ENCODE data around the gene NHLRC4. TPM values are rescaled to one million over a fixed set of nuclear protein-coding genes. Genes with fewer than 3 reads are reported as not detected.

Gene NHLRC4
- polyA plus RNA-seq, 2 of the 4 experiments (the other 2 are of a cell fraction): 0.03 to 0.09 TPM

DNA sequence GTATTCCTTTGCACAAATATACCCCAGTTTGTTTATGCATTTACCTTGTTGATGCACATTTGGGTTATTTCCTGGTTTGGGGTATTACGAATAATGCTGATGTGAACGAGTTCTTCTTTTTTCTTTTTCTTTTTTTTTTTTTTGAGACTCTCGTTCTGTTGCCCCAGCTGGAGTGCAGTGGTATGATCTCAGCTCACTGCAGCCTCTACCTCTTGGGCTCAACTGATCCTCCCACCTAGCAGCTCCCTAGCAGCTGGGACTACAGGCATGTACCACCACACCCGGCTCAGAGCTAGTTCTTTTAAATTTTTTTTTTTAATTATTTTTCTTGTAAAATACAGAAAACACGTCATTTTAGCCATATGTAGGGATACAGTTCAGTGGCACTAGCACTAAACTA lies 37.1 kb downstream of the NHLRC4 start:
- no peak overlapping the region for H3K4me2 ChIP-seq
- no peak for FAIRE-seq
- POLR2A ChIA-PET: no interaction called here
- H3K9me3 ChIP-seq: peaks cover 18% of the 10 kb centered on the region
- ATAC-seq: no peak
- H3K4me1 ChIP-seq: no peaks in the 10 kb centered on the region
- 90% methylated on average over 5 of the region's 5 CpGs for WGBS (ENCODE audit: missing lambda C conversion rate)
- no peak overlapping the region for H3K4me3 ChIP-seq
- DNase-seq (ENCODE audit: low read depth in 1 of 2, low spot score in 1 of 2): no peak
- CTCF ChIA-PET: interaction anchor here (2.2 kb wide), 1 partner anchor 13 kb away, joined by 5 read pairs; no protein-coding TSS in a partner anchor
- no peak overlapping the region for H3K27ac ChIP-seq
- no peak for TF ChIP-seq HEYL (CRISPR knock-in tag; IDR thresholded peaks at IDR 0.05)
- no peak for TF ChIP-seq RFX5 (IDR thresholded peaks at IDR 0.05)
- no peak for TF ChIP-seq FOSL2 (IDR thresholded peaks at IDR 0.05)
- no peak for TF ChIP-seq FOSL2 (CRISPR knock-in tag; IDR thresholded peaks at IDR 0.05)
- no peak for TF ChIP-seq MAFK (IDR thresholded peaks at IDR 0.05; ENCODE audit: partially characterized antibody)
- no peak for TF ChIP-seq EHF (CRISPR knock-in tag; IDR thresholded peaks at IDR 0.05)
- TF ChIP-seq, protein P1, sequence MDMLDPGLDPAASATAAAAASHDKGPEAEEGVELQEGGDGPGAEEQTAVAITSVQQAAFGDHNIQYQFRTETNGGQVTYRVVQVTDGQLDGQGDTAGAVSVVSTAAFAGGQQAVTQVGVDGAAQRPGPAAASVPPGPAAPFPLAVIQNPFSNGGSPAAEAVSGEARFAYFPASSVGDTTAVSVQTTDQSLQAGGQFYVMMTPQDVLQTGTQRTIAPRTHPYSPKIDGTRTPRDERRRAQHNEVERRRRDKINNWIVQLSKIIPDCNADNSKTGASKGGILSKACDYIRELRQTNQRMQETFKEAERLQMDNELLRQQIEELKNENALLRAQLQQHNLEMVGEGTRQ (IDR thresholded peaks at IDR 0.05): no peak
- TF ChIP-seq POLR2A (IDR thresholded peaks at IDR 0.05; ENCODE audit: low read length): no peak
- TF ChIP-seq, protein P2, sequence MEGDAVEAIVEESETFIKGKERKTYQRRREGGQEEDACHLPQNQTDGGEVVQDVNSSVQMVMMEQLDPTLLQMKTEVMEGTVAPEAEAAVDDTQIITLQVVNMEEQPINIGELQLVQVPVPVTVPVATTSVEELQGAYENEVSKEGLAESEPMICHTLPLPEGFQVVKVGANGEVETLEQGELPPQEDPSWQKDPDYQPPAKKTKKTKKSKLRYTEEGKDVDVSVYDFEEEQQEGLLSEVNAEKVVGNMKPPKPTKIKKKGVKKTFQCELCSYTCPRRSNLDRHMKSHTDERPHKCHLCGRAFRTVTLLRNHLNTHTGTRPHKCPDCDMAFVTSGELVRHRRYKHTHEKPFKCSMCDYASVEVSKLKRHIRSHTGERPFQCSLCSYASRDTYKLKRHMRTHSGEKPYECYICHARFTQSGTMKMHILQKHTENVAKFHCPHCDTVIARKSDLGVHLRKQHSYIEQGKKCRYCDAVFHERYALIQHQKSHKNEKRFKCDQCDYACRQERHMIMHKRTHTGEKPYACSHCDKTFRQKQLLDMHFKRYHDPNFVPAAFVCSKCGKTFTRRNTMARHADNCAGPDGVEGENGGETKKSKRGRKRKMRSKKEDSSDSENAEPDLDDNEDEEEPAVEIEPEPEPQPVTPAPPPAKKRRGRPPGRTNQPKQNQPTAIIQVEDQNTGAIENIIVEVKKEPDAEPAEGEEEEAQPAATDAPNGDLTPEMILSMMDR (IDR thresholded peaks at IDR 0.05): no peak
- TF ChIP-seq, protein P3, sequence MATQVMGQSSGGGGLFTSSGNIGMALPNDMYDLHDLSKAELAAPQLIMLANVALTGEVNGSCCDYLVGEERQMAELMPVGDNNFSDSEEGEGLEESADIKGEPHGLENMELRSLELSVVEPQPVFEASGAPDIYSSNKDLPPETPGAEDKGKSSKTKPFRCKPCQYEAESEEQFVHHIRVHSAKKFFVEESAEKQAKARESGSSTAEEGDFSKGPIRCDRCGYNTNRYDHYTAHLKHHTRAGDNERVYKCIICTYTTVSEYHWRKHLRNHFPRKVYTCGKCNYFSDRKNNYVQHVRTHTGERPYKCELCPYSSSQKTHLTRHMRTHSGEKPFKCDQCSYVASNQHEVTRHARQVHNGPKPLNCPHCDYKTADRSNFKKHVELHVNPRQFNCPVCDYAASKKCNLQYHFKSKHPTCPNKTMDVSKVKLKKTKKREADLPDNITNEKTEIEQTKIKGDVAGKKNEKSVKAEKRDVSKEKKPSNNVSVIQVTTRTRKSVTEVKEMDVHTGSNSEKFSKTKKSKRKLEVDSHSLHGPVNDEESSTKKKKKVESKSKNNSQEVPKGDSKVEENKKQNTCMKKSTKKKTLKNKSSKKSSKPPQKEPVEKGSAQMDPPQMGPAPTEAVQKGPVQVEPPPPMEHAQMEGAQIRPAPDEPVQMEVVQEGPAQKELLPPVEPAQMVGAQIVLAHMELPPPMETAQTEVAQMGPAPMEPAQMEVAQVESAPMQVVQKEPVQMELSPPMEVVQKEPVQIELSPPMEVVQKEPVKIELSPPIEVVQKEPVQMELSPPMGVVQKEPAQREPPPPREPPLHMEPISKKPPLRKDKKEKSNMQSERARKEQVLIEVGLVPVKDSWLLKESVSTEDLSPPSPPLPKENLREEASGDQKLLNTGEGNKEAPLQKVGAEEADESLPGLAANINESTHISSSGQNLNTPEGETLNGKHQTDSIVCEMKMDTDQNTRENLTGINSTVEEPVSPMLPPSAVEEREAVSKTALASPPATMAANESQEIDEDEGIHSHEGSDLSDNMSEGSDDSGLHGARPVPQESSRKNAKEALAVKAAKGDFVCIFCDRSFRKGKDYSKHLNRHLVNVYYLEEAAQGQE (IDR thresholded peaks at IDR 0.05): no peak
- no peak for TF ChIP-seq FOSB (CRISPR knock-in tag; IDR thresholded peaks at IDR 0.05)
- no peak for TF ChIP-seq EP300 (IDR thresholded peaks at IDR 0.05)
- TF ChIP-seq, protein P4, sequence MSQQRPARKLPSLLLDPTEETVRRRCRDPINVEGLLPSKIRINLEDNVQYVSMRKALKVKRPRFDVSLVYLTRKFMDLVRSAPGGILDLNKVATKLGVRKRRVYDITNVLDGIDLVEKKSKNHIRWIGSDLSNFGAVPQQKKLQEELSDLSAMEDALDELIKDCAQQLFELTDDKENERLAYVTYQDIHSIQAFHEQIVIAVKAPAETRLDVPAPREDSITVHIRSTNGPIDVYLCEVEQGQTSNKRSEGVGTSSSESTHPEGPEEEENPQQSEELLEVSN (IDR thresholded peaks at IDR 0.05; ENCODE audit: borderline replicate concordance, low read depth): no peak
- TF ChIP-seq TP53 (CRISPR knock-in tag; IDR thresholded peaks at IDR 0.05): no peak
- TF ChIP-seq HDAC2 (IDR thresholded peaks at IDR 0.05): no peak
- no peak for TF ChIP-seq HOXB13 (CRISPR knock-in tag; IDR thresholded peaks at IDR 0.05; ENCODE audit: low read depth)

DNA sequence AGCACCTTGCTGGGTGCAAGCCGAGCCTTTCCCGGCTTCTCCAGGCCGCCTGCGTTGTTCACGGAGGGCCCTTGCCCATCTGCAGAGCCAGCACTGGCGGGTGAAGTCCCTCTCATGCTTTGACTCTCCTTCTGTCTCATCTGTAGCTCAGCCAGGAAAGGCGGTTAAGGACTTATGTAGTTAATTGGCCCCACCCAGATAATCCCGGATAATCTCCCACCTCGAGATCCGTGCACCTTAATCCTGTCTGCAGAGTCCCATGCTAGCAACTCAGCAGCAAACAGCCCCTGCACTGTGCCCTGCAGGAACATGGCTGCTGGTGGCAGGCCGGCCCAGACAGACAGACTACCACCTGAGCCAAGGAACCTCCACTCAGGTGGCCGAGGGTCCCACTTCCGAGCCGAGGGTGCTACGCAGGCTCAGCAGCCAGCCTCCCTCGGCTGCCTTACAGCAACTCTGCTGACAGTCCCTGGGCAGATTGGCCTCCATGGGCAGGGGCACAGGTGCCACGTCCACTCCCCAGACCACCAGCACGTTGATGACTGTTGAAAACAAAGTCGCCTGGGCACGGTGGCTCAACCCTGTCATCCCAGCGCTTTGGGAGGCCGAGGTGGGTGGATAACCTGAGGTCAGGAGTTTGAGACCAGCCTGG lies 40.0 kb downstream of the NHLRC4 start:
- Histone ChIP-seq H3K4me2 (no peak overlapping the region), H3K9me3 (peaks cover 18% of the 10 kb centered on the region), H3K4me3 (no peak overlapping the region), H3K27ac (no peak overlapping the region), H3K4me1 (no peaks in the 10 kb centered on the region)
- ChIA-PET CTCF (interaction anchor here (0.7 to 1.2 kb wide), 2 partner anchors 19 to 29 kb away, joined by 3 to 4 read pairs; no protein-coding TSS in a partner anchor), POLR2A (no interaction called here)
- ATAC-seq: no peak
- FAIRE-seq: no peak
- WGBS (ENCODE audit: missing lambda C conversion rate): 97% methylated on average over 17 of the region's 22 CpGs
- TF ChIP-seq KDM1A (IDR thresholded peaks at IDR 0.05; ENCODE audit: low read depth): no peak
- TF ChIP-seq, protein P5, sequence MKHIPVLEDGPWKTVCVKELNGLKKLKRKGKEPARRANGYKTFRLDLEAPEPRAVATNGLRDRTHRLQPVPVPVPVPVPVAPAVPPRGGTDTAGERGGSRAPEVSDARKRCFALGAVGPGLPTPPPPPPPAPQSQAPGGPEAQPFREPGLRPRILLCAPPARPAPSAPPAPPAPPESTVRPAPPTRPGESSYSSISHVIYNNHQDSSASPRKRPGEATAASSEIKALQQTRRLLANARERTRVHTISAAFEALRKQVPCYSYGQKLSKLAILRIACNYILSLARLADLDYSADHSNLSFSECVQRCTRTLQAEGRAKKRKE (CRISPR knock-in tag; IDR thresholded peaks at IDR 0.05; ENCODE audit: low read depth): no peak
- TF ChIP-seq JUNB (IDR thresholded peaks at IDR 0.05): no peak
- TF ChIP-seq CHD4 (IDR thresholded peaks at IDR 0.05; ENCODE audit: borderline replicate concordance): no peak
- TF ChIP-seq MAZ (IDR thresholded peaks at IDR 0.05; ENCODE audit: borderline replicate concordance, low read depth, low read length): no peak
- TF ChIP-seq, protein P4 (IDR thresholded peaks at IDR 0.05; ENCODE audit: borderline replicate concordance, low read depth): no peak
- TF ChIP-seq FOXS1 (CRISPR knock-in tag; IDR thresholded peaks at IDR 0.05): no peak
- TF ChIP-seq FOSB (CRISPR knock-in tag; IDR thresholded peaks at IDR 0.05): no peak
- TF ChIP-seq, protein P6, sequence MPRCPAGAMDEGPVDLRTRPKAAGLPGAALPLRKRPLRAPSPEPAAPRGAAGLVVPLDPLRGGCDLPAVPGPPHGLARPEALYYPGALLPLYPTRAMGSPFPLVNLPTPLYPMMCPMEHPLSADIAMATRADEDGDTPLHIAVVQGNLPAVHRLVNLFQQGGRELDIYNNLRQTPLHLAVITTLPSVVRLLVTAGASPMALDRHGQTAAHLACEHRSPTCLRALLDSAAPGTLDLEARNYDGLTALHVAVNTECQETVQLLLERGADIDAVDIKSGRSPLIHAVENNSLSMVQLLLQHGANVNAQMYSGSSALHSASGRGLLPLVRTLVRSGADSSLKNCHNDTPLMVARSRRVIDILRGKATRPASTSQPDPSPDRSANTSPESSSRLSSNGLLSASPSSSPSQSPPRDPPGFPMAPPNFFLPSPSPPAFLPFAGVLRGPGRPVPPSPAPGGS (IDR thresholded peaks at IDR 0.05): no peak
- TF ChIP-seq TP53 (CRISPR knock-in tag; IDR thresholded peaks at IDR 0.05): no peak
- no peak for TF ChIP-seq HEYL (CRISPR knock-in tag; IDR thresholded peaks at IDR 0.05)
- TF ChIP-seq ZNF302 (CRISPR knock-in tag; IDR thresholded peaks at IDR 0.05): no peak
- no peak for TF ChIP-seq CBX8 (IDR thresholded peaks at IDR 0.05)
- DNase-seq (ENCODE audit: low read depth in 1 of 2, low spot score in 1 of 2): no peak
